ENCODE data around the gene TMC8.

The TMC8 gene

GRCh38 chr17:78141437-78142118, 11.0 kb downstream of the TMC8 start:
- in situ Hi-C loops (cut with HindIII; ENCODE audit: low sequenced_read_pairs): loop anchor here (5.0 kb wide), 1 partner anchor 104 kb away; no protein-coding TSS in a partner anchor
- no peak for TF ChIP-seq CTCF (IDR thresholded peaks at IDR 0.05; ENCODE audit: low read depth, low read length, missing control alignments)
- DNase-seq (ENCODE audit: low read depth): no peak
- no peak overlapping the region for H3K4me3 ChIP-seq (ENCODE audit: low read depth, low read length)

DNA sequence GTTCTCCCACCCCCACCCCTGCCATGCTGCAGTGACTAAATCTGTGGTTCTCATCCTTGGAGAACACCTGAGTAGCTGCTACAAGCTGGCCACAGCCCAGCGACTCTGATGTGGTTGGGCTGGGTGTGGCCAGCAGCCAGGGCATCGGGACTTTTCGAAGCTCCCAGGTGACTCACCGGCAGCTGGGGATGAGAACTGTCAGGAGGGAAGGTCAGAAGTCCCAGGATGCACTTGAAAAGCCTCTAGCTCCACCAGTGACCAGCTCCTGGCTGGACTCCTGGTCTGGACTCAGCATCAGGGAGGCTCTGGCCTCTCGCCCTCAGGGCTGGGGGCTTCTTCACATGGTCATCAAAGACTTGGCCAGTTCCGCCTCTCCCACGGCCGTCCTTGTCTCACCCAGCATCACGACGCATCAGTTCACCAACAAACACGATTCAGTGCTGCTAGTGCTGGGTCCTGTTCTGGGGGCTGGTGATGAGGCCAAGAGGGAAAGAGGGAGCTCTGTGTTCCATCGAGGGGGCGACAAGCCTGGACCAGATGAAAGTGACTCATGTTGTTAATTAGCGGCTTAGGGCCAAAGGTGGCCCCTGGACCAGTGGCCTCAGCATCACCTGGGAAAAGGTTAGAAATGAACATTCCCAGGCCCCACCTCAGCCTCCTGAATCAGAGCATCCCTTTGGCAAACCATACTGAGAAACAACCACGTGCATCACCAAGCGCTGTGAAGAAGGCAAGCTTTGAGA, 11.7 kb downstream of the TMC8 start:
- no peak overlapping the region for H3K4me3 ChIP-seq (ENCODE audit: low read depth, low read length)
- DNase-seq (ENCODE audit: low read depth): peak; percentile 32
- no peak for TF ChIP-seq CTCF (IDR thresholded peaks at IDR 0.05; ENCODE audit: low read depth, low read length, missing control alignments)
- in situ Hi-C loops (cut with HindIII; ENCODE audit: low sequenced_read_pairs): loop anchor here (5.0 kb wide), 1 partner anchor 105 kb away; no protein-coding TSS in a partner anchor

DNA sequence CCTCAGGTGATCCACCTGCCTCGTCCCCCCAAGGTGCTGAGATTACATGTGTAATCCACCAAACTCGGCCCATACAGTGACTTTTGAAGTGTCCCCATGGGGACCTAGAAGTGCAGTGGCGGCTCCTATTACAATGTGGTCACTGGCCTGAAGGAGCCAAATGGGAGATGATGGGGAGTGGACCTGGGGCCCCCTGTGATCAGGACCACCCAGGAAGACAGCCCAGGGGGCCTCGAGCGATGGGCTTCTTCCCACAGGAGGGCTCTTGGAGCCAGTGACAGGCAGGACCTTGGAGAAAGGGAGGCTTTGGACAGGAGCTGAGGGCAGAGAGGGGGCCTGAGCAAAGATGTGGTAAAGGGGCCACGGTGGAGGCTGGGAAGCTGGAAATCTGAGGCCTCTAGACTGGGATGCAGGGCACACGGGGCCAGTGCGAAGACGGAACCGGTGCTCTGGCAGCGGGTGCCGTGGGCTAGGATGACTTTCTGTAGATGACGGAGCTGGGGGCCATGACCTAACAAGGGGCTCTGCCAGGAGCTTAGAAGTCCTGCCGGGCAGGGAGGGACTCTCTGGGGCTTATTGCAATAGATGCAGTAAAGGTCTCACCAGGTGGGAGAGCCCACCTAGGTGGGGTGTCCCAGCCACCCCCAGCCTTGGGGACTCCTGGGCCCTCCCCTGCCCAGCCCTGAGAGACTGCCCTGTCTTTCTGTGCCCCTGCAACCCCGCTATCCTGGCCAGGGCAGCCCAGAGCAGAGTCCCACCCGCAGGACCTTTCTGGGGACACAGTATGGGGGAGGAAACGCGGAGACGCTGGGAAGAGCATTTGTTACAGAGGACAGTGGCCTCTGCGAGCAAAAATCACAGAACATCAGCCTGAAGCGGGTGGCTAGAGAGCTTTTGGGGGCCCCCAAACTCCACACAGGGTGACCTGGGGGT, 12.9 kb downstream of the TMC8 start:
- DNase-seq (ENCODE audit: low read depth): no peak
- in situ Hi-C loops (cut with HindIII; ENCODE audit: low sequenced_read_pairs): loop anchor here (5.0 kb wide), 1 partner anchor 106 kb away; no protein-coding TSS in a partner anchor
- H3K4me3 ChIP-seq (ENCODE audit: low read depth, low read length): no peak overlapping the region
- no peak for TF ChIP-seq CTCF (IDR thresholded peaks at IDR 0.05; ENCODE audit: low read depth, low read length, missing control alignments)

DNA sequence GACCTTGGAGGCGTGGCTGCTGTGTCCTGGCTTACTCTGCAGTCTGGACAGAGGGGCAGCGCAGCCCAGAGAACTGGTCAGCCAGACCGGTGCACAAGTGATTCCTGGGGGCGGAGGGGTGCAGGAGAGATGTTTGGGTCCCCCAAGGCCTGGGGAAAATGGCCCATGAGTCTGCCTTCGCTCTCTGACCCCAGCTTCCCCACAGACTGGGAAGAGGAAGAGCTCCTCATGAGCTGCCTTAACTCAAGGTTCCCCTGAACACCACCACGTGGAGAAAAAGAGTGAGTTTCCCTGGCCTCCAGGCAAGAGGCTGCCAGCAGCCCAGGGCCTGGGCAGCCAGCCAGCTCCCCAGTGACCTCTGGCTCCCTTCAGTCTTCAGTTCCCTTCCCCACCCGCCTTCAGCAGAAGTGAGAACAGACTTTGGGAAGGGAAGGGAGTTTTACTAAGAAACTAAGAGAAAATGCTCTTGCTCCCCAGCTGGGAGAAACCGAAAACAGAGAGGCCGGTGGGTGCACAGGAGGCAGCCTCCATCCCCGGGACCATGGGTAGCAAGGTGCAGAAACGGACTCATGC, 13.7 kb downstream of the TMC8 start:
- peak; percentile 10 for TF ChIP-seq CTCF (IDR thresholded peaks at IDR 0.05; ENCODE audit: low read depth, low read length, missing control alignments)
- no peak overlapping the region for H3K4me3 ChIP-seq (ENCODE audit: low read depth, low read length)
- in situ Hi-C loops (cut with HindIII; ENCODE audit: low sequenced_read_pairs): loop anchor here (5.0 kb wide), 1 partner anchor 107 kb away; no protein-coding TSS in a partner anchor
- peak; percentile 49 for DNase-seq (ENCODE audit: low read depth)

- in situ Hi-C loops (cut with HindIII; ENCODE audit: low sequenced_read_pairs): loop anchor here (5.0 kb wide), 1 partner anchor 108 kb away; no protein-coding TSS in a partner anchor
- no peak for DNase-seq (ENCODE audit: low read depth)
- no peak for TF ChIP-seq CTCF (IDR thresholded peaks at IDR 0.05; ENCODE audit: low read depth, low read length, missing control alignments)
- H3K4me3 ChIP-seq (ENCODE audit: low read depth, low read length): no peak overlapping the region
Observed at GRCh38 chr17:78144736-78145641, 14.4 kb downstream of the TMC8 start.

All from astrocyte of the cerebellum (primary cell).